BJ (cell line): ENCODE results near the gene CHRNA9. TPM values are rescaled to one million over a fixed set of nuclear protein-coding genes. Genes with fewer than 3 reads are reported as not detected.

Source experiments
- CTCF ChIA-PET: fragments of 350-600 bp; formaldehyde crosslinking; extraction: SDS; loops from one replicate; lab custom pipeline; 2021; ENCODE audit warnings: antibody characterized with exemption, inconsistent platforms; lab: Yijun Ruan, JAX
- POLR2A ChIA-PET: fragments of 300-600 bp; sonication (Branson Sonifier 250); formaldehyde crosslinking; extraction: SDS; loops from one replicate; lab custom pipeline; 2021; ENCODE audit warnings: antibody characterized with exemption; lab: Charles Lee
- DNase-seq: peaks from one replicate; pipeline ENCODE4 v3.0.0-alpha.2; 2011; ENCODE audit warnings: low read depth
- H3K27me3 ChIP-seq: 2 replicates; pipeline ENCODE4 v1.6.0; 2011; ENCODE audit warnings: low read length; ENCODE audit not compliant: control insufficient read depth, insufficient read depth
- H3K36me3 ChIP-seq: 2 replicates; pipeline ENCODE4 v1.5.1; 2011; ENCODE audit warnings: low read length; ENCODE audit not compliant: control insufficient read depth, insufficient read depth
- H3K4me3 ChIP-seq: 2 replicates; pipeline ENCODE4 v1.5.1; 2011; ENCODE audit warnings: low read depth, mild to moderate bottlenecking, control low read depth, low read length
- CTCF ChIP-seq: IDR thresholded peaks from 2 replicates; pipeline ENCODE4 v1.5.1; 2011; ENCODE audit warnings: low read depth, mild to moderate bottlenecking, control low read depth, inconsistent platforms, low read length, moderate library complexity; ENCODE audit not compliant: insufficient read depth
- polyA plus RNA-seq: library from polyadenylated mRNA; depleted of rRNA; stranded (reverse); fragments of >200 nt; gene quantifications from 2 replicates; pipeline ENCODE4 v1.2.3, GENCODE V29; 2011

CHRNA9 gene
- polyA plus RNA-seq, 1 experiment = 0.12 TPM

GRCh38 chr4:40369437-40370274 lies 34.5 kb downstream of the CHRNA9 start:
- ChIA-PET POLR2A (no interaction called here), CTCF (interaction anchor here (0.5 kb wide), 1 partner anchor 558 kb away, joined by 3 read pairs; no protein-coding TSS in a partner anchor)
- no peaks in the 10 kb centered on the region; the same call in 1 of the 2 replicates for H3K27me3 ChIP-seq
- no peaks in the 10 kb centered on the region for H3K36me3 ChIP-seq
- no peak for DNase-seq
- TF ChIP-seq CTCF = no peak
- no peak overlapping the region for H3K4me3 ChIP-seq

- Histone ChIP-seq H3K36me3 (no peaks in the 10 kb centered on the region), H3K27me3 (no peaks in the 10 kb centered on the region), H3K4me3 (no peak overlapping the region)
- no peak for DNase-seq
- ChIA-PET CTCF (no interaction called here), POLR2A (no interaction called here)
- TF ChIP-seq CTCF = no peak
Observed at GRCh38 chr4:40372651-40373050, 37.5 kb downstream of the CHRNA9 start.

GRCh38 chr4:40373636-40374035 lies 38.5 kb downstream of the CHRNA9 start:
- H3K27me3 ChIP-seq = no peaks in the 10 kb centered on the region
- no peak overlapping the region for H3K4me3 ChIP-seq
- no peaks in the 10 kb centered on the region for H3K36me3 ChIP-seq
- ChIA-PET CTCF (interaction anchor here (0.7 kb wide), 1 partner anchor 18 kb away, joined by 3 read pairs; no protein-coding TSS in a partner anchor), POLR2A (no interaction called here)
- no peak for TF ChIP-seq CTCF
- no peak for DNase-seq

- no peaks in the 10 kb centered on the region; the same call in 1 of the 2 replicates for H3K27me3 ChIP-seq
- no peaks in the 10 kb centered on the region for H3K36me3 ChIP-seq
- no peak for DNase-seq
- ChIA-PET CTCF (no interaction called here), POLR2A (no interaction called here)
- H3K4me3 ChIP-seq = no peak overlapping the region
- no peak for TF ChIP-seq CTCF
Observed at GRCh38 chr4:40375095-40375494, 40.0 kb downstream of the CHRNA9 start.

- Histone ChIP-seq H3K36me3 (no peaks in the 10 kb centered on the region), H3K27me3 (no peaks in the 10 kb centered on the region; the same call in 1 of the 2 replicates), H3K4me3 (no peak overlapping the region)
- POLR2A ChIA-PET = no interaction called here
- CTCF ChIA-PET = no interaction called here
- TF ChIP-seq CTCF = no peak
- no peak for DNase-seq
Observed at GRCh38 chr4:40375620-40376019, 40.5 kb downstream of the CHRNA9 start.
